Endodermal cell (in vitro differentiated cells): ENCODE results near the gene RRP1B. TPM values are rescaled to one million over a fixed set of nuclear protein-coding genes. Genes with fewer than 3 reads are reported as not detected.
"Not testable (repeated sequence)": the region's sequence is repeated elsewhere in the genome, so short reads cannot be mapped to it uniquely, and the experiment has no call there.

Source experiments
- DNase-seq: peaks from one replicate; pipeline ENCODE4 v3.0.0-alpha.2; 2017
- H3K27ac ChIP-seq: 2 replicates; pipeline ENCODE4 v1.5.1; 2013; ENCODE audit warnings: mild to moderate bottlenecking, low read depth, low read length, moderate library complexity
- H3K27me3 ChIP-seq: 2 replicates; pipeline ENCODE4 v1.6.1; 2013; ENCODE audit warnings: mild to moderate bottlenecking, low read length, moderate library complexity; ENCODE audit not compliant: insufficient read depth, control insufficient read depth, poor library complexity, severe bottlenecking
- H3K36me3 ChIP-seq: 2 replicates; pipeline ENCODE4 v1.7.0; 2013; ENCODE audit warnings: mild to moderate bottlenecking, low read length, moderate library complexity; ENCODE audit not compliant: control insufficient read depth, insufficient read depth
- H3K4me1 ChIP-seq: one replicate; pipeline ENCODE4 v1.7.0; 2013; ENCODE audit warnings: low read length; ENCODE audit not compliant: control insufficient read depth, insufficient read depth
- H3K4me3 ChIP-seq: 2 replicates; pipeline ENCODE4 v1.5.1; 2013; ENCODE audit warnings: mild to moderate bottlenecking, low read length, moderate library complexity
- H3K9ac ChIP-seq: 2 replicates; pipeline ENCODE4 v1.6.1; 2013; ENCODE audit warnings: mild to moderate bottlenecking, low read length, moderate library complexity; ENCODE audit not compliant: poor library complexity, severe bottlenecking; ENCODE audit errors: extremely low read depth
- H3K9me3 ChIP-seq: 2 replicates; pipeline ENCODE4 v1.6.1; 2013; ENCODE audit warnings: mild to moderate bottlenecking, low read length, moderate library complexity; ENCODE audit not compliant: control insufficient read depth
- H3K27ac Mint-ChIP-seq: 2 replicates; pipeline ENCODE4 v1.8.0; 2020; ENCODE audit warnings: mixed read lengths
- H3K27me3 Mint-ChIP-seq: 2 replicates; pipeline ENCODE4 v1.8.0; 2021; ENCODE audit warnings: mild to moderate bottlenecking, mixed read lengths; ENCODE audit not compliant: insufficient read depth
- H3K36me3 Mint-ChIP-seq: 2 replicates; pipeline ENCODE4 v1.8.0; 2020; ENCODE audit warnings: low read depth, mixed read lengths
- H3K4me1 Mint-ChIP-seq: 2 replicates; pipeline ENCODE4 v1.8.0; 2020; ENCODE audit warnings: mixed read lengths
- H3K4me3 Mint-ChIP-seq: 2 replicates; pipeline ENCODE4 v1.8.0; 2020; ENCODE audit warnings: mild to moderate bottlenecking, moderate library complexity, mixed read lengths
- H3K9me3 Mint-ChIP-seq: 2 replicates; pipeline ENCODE4 v1.8.0; 2020; ENCODE audit warnings: mild to moderate bottlenecking, mixed read lengths
- WGBS, 2 experiments: methylation state at CpG; one replicate each; pipeline versions ENCODE4 v1.1.5 to v1.1.7; 2013; ENCODE audit warnings: missing lambda C conversion rate in 2 of 2, mixed read lengths in 1 of 2; ENCODE audit not compliant: insufficient coverage in 1 of 2, insufficient read length in 1 of 2; 5-methylcytosine and 5-hydroxymethylcytosine counted together
- total RNA-seq, 2 donors: library from RNA; stranded (reverse); fragmentation: NEBNext Ultra II Directional in 1 of 2; extraction: Animal tissue kit (Norgen Biotek cat#: 25700) in 1 of 2; gene quantifications; 2 replicates in 1 of 2; 3 replicates in 1 of 2; pipeline ENCODE4 v1.2.1, GENCODE V29; 2021
- TF ChIP-seq, protein P1 (sequence below): fragments of 200-600 bp; sonication (generic); conservative IDR thresholded peaks from 2 replicates; pipeline ENCODE4 v1.5.0; 2021; ENCODE audit warnings: antibody characterized with exemption, mild to moderate bottlenecking

The RRP1B gene
- total RNA-seq, 2 donors from 2014 or later, result 44.1 to 46.0 TPM

DNA sequence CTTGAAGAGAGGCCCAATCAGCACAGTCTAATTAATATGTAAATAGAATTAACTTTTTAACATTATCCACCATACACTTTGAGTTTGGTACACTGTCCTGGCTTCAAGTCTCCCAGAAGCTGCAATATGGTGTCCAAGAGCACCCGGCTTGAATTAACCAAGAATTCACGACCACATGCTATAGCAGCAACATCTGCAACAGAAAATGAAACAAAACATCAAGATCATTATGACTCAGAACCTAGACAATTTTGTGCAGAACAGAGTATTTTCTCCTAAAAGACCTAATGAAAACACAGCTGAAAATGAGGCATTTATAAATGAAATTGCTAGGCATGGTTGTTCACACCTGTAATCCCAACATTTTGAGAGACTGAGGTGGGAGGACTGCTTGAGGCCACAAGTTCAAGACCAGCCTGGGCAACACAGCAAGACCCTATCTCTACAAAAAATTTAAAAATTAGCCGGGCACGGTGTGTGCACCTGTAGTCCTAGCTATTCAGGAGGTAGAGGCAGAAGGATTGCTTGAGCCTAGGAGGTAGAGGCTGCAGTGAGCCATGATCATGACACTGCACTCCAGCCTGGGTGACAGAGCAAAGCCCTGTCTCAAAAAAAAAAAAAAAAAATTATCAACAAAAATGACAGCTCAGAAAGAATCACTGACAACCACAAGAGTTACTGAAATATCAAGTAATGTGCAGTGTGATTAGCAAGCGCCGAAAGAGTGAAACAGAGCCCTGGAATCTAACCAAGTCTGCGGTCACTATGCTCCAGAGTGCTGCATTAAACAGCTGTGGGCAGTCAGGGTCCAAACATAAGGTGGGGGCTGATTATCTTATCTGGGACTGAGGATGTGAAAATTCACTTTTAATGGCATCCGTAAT lies 45.4 kb upstream of the RRP1B start:
- Mint-ChIP-seq H3K4me1 (no peaks in the 10 kb centered on the region), H3K36me3 (no peaks in the 10 kb centered on the region), H3K4me3 (no peak overlapping the region), H3K27ac (no peak overlapping the region), H3K27me3 (no peaks in the 10 kb centered on the region), H3K9me3 (no peaks in the 10 kb centered on the region)
- H3K27ac ChIP-seq, result no peak overlapping the region
- TF ChIP-seq, protein P1, sequence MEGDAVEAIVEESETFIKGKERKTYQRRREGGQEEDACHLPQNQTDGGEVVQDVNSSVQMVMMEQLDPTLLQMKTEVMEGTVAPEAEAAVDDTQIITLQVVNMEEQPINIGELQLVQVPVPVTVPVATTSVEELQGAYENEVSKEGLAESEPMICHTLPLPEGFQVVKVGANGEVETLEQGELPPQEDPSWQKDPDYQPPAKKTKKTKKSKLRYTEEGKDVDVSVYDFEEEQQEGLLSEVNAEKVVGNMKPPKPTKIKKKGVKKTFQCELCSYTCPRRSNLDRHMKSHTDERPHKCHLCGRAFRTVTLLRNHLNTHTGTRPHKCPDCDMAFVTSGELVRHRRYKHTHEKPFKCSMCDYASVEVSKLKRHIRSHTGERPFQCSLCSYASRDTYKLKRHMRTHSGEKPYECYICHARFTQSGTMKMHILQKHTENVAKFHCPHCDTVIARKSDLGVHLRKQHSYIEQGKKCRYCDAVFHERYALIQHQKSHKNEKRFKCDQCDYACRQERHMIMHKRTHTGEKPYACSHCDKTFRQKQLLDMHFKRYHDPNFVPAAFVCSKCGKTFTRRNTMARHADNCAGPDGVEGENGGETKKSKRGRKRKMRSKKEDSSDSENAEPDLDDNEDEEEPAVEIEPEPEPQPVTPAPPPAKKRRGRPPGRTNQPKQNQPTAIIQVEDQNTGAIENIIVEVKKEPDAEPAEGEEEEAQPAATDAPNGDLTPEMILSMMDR, result no peak
- WGBS, 2 experiments, result 91 to 94% methylated on average over 6 to 8 of the region's 8 CpGs
- DNase-seq, result no peak
- no peak overlapping the region for H3K9ac ChIP-seq
- H3K4me1 ChIP-seq, result no peaks in the 10 kb centered on the region
- H3K4me3 ChIP-seq, result no peak overlapping the region
- H3K36me3 ChIP-seq, result no peaks in the 10 kb centered on the region
- no peaks in the 10 kb centered on the region for H3K9me3 ChIP-seq
- no peaks in the 10 kb centered on the region for H3K27me3 ChIP-seq

DNA sequence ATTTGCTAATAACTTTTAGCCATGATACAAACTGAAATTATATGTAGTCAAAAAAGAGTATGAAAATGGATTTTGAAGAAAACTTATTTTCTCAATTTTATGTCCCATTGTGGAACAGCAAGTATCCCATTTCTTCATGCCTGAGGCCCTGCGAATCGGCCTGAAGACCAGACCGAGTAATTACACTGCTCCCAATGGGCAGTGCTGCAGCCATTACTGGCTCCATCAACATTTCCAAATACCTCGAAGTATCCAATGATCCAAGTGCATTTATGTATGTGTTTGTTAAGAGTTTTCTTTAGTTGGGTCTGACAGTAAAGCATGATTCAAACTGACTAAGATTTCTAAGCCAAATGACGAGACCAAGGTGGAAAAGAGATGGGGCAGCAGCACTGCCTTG lies 44.5 kb upstream of the RRP1B start:
- H3K36me3 Mint-ChIP-seq, result peaks cover 2% of the 10 kb centered on the region
- 97 to 100% methylated on average over 1 to 5 of the region's 5 CpGs for WGBS, 2 experiments
- H3K27me3 ChIP-seq, result no peaks in the 10 kb centered on the region
- no peak overlapping the region for H3K4me3 ChIP-seq
- TF ChIP-seq, protein P1, result no peak
- DNase-seq, result no peak
- no peak overlapping the region for H3K9ac ChIP-seq
- H3K9me3 Mint-ChIP-seq, result peaks cover 3% of the 10 kb centered on the region
- H3K4me1 Mint-ChIP-seq, result no peaks in the 10 kb centered on the region
- H3K4me1 ChIP-seq, result no peaks in the 10 kb centered on the region
- no peaks in the 10 kb centered on the region for H3K36me3 ChIP-seq
- no peak overlapping the region for H3K4me3 Mint-ChIP-seq
- H3K27me3 Mint-ChIP-seq, result no peaks in the 10 kb centered on the region
- H3K27ac Mint-ChIP-seq, result no peak overlapping the region
- no peak overlapping the region for H3K27ac ChIP-seq
- H3K9me3 ChIP-seq, result no peaks in the 10 kb centered on the region

- H3K4me1 ChIP-seq, H3K36me3 ChIP-seq, DNase-seq, H3K9ac ChIP-seq, H3K4me1 Mint-ChIP-seq, H3K27ac Mint-ChIP-seq, H3K4me3 Mint-ChIP-seq, H3K27ac ChIP-seq, H3K27me3 Mint-ChIP-seq, H3K4me3 ChIP-seq, H3K36me3 Mint-ChIP-seq, H3K27me3 ChIP-seq: not testable (repeated sequence)
- peaks cover 13% of the 10 kb centered on the region for H3K9me3 ChIP-seq
- WGBS, 2 experiments, result 63 to 88% methylated on average over 1 of the region's 3 CpGs
- H3K9me3 Mint-ChIP-seq, result peaks cover 19% of the 10 kb centered on the region
These were observed 42.5 kb upstream of the RRP1B start for GRCh38 chr21:43616861-43617260.
